SJCRH30 (cell line): Measurements from ENCODE around the gene AAK1. TPM values are rescaled to one million over a fixed set of nuclear protein-coding genes. Genes with fewer than 3 reads are reported as not detected.

Experiments used
- DNase-seq, 2 experiments: peaks; one replicate each; pipeline ENCODE4 v3.0.0-alpha.2; 2015 to 2020
- H3K27ac ChIP-seq: fragments of 250-450 bp; sonication (Bioruptor Pico); 2 replicates; pipeline ENCODE4 v1.5.1; 2020; ENCODE audit warnings: mild to moderate bottlenecking, moderate library complexity
- H3K27me3 ChIP-seq: fragments of 250-450 bp; sonication (Bioruptor Pico); 2 replicates; pipeline ENCODE4 v1.5.1; 2020; ENCODE audit warnings: mild to moderate bottlenecking, moderate library complexity
- H3K36me3 ChIP-seq: fragments of 250-450 bp; sonication (Bioruptor Pico); 2 replicates; pipeline ENCODE4 v1.5.1; 2020; ENCODE audit warnings: mild to moderate bottlenecking, moderate library complexity
- H3K4me1 ChIP-seq: fragments of 250-450 bp; sonication (Bioruptor Pico); 2 replicates; pipeline ENCODE4 v1.5.1; 2020; ENCODE audit warnings: mild to moderate bottlenecking, moderate library complexity
- H3K4me3 ChIP-seq: fragments of 250-450 bp; sonication (Bioruptor Pico); 2 replicates; pipeline ENCODE4 v1.5.1; 2020; ENCODE audit warnings: mild to moderate bottlenecking, moderate library complexity
- H3K9me3 ChIP-seq: fragments of 250-450 bp; sonication (Bioruptor Pico); replicated peaks from 2 replicates; pipeline ENCODE4 v1.5.1; 2020; ENCODE audit warnings: mild to moderate bottlenecking, moderate library complexity
- total RNA-seq: library from RNA; depleted of rRNA; stranded (reverse); fragments of >200 nt; shearing (Covaris generic); gene quantifications from 2 replicates; pipeline ENCODE4 v1.2.3, GENCODE V29; 2014

Gene AAK1
- total RNA-seq, 1 experiment from 2014 or later: 34.8 TPM

DNA sequence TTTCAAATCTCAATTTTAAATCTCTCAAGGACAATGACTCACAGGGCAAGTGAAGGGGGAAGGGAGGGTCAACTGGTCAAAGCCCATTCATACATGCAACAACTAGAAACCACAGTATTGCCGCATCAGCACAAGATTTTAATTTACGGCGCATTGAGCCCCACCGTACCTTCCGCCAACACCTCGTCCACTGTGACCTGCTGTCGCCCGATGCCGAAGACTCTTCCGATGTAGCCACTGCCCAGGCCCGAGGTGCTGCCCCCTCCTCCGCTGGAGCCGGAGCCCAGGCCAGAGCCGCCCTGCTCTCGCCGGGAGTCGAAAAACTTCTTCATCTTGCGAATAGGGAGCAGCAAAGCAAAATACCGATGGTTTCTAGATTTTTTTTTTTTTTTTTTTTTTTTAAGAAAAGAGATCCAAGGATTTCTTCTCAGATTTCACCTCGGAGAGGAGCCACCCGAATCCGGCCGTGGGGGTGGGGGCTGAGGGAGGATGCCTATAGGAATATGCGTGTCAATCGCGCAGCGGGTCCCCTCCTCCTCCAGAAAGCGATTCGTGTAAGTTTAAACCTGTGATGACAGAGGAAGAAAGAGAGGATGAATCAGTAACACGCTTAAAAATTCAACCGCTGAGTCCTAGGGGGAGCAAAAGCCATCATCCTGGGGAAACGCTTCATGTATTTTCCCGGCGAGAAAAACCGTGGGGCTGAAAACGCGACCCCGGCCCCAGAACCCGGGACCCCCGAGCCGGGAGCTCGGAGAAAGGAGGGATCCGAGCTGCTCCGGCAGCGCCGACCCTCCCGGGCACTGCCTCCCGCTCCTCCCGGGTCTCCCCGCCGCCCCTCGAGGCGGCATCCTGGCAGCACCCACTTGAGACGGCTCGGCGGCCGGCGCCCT, 584 bp downstream of the AAK1 start:
- Histone ChIP-seq H3K36me3 (no peaks in the 10 kb centered on the region), H3K9me3 (no peaks in the 10 kb centered on the region), H3K4me1 (peaks cover 6% of the 10 kb centered on the region; the same call in 1 of the 2 replicates), H3K4me3 (peak overlapping the region; percentile 99), H3K27me3 (no peaks in the 10 kb centered on the region), H3K27ac (peak overlapping the region; percentile 87)
- peak; percentile 70 to 74 for DNase-seq

DNA sequence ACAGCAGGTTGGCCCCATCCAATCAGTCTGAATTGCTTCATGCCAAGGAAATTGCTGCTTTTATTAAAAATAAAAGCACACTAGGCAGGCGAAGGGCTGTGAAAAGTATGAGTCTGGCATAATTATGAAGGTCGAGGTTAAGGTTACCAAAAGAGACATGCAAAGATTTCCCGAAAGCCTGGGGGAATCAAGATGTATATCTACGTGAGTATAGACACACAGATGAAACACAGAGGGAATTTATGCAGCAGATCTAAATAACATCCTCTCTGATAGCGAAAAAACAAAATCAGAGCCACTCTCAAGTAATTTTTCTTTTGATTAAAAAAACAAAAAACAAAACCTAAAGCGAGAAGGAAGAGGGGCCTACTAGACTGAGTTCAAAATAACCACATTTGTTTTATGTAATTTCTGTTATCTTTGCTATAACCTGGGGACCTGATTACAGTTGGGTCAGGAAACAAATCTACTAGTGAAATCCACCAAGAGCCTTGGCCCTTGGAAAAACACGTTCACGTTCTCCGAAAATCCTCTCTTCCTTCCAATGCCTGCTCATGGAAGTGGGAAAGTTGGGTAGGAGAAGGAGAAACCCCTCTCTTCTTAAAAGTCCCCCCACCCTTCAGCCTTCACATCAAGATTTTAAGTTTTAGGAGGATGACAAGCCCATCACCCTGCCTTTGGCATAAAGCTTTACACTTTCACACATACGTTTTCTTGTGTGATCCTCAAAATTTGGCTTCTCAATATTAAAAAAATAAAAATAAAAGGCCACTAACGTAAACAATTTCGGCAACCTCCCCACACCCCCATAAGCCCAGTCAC, 1.4 kb downstream of the AAK1 start:
- Histone ChIP-seq H3K9me3 (no peaks in the 10 kb centered on the region), H3K27ac (peak overlapping the region; percentile 87), H3K4me3 (peak overlapping the region; percentile 99), H3K27me3 (no peaks in the 10 kb centered on the region), H3K4me1 (peaks cover 6% of the 10 kb centered on the region; the same call in 1 of the 2 replicates), H3K36me3 (peaks cover 5% of the 10 kb centered on the region; the same call in 1 of the 2 replicates)
- peak in 1 of 2 experiments; percentile 21 for DNase-seq

DNA sequence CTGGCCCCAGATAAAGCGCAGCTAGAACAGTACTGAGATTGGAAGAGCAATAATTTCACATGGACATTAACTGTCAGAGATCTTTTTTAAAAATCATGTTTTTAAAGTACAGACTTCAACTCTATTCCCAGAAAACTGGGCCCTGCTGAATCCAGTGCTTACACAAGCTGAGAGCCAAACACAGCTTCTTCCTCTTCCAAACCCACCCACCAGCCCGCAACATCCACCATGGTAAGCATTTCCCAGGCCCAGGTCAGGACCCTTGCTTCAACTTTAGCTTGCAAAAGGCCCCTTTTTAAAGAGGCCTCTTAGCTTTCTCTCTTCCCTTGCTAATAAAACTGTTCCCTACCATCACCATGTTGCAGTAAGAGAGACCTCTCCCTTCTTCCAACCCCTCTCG, 2.1 kb downstream of the AAK1 start:
- no peak overlapping the region for H3K27ac ChIP-seq
- H3K4me1 ChIP-seq: peaks cover 6% of the 10 kb centered on the region; the same call in 1 of the 2 replicates
- DNase-seq: no peak

DNA sequence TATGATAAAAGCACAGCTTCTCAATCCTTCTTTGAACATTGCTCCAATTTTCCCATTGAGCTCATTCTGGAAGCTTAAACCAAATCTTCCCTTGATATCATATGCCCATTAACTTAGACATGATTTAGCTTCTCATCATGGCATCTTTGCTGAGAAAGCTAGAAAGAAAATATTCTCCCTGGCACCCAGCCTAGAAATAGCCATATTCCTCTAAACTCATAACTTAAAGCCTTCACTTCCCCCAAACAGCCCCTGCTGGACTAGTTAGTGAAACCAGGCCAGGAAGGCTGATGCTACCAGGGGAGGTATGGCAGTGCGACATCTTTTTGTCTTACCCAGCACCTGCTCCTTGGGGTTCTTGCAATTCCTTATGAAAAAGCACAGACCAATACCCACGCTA, 4.3 kb downstream of the AAK1 start:
- DNase-seq: no peak
- no peak overlapping the region for H3K27ac ChIP-seq
- peaks cover 8% of the 10 kb centered on the region; the same call in 1 of the 2 replicates for H3K36me3 ChIP-seq

More for the DNA sequence above, 2.1 kb downstream of the AAK1 start:
- H3K9me3 ChIP-seq: no peaks in the 10 kb centered on the region
- peaks cover 8% of the 10 kb centered on the region; the same call in 1 of the 2 replicates for H3K36me3 ChIP-seq
- peak overlapping the region; percentile 99 for H3K4me3 ChIP-seq
- H3K27me3 ChIP-seq: no peaks in the 10 kb centered on the region

DNA sequence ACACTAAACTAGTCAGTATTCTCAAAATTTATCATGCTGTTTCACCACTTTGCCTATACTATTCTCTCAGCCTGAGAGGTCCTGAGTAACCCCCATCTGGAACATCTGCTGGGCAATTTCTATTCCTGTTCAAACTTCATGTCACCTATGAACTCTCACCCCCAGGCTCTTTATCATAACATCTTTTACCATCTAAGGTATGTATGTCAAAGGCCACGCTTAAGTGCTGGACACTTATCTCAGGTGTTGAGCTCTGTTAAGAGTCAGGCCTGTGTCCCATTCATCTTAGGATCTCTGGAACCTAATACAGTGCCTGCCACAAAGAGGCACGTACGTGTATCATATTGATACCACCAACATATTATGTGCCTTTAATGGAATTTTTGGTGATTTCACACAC, 4.9 kb downstream of the AAK1 start:
- no peak for DNase-seq
- peaks cover 8% of the 10 kb centered on the region; the same call in 1 of the 2 replicates for H3K36me3 ChIP-seq
- no peaks in the 10 kb centered on the region for H3K27me3 ChIP-seq
- H3K9me3 ChIP-seq: no peaks in the 10 kb centered on the region
- no peak overlapping the region for H3K4me3 ChIP-seq
- H3K27ac ChIP-seq: no peak overlapping the region
- H3K4me1 ChIP-seq: peaks cover 6% of the 10 kb centered on the region; the same call in 1 of the 2 replicates

More for the DNA sequence above, 4.3 kb downstream of the AAK1 start:
- Histone ChIP-seq H3K9me3 (no peaks in the 10 kb centered on the region), H3K27me3 (no peaks in the 10 kb centered on the region), H3K4me1 (peaks cover 6% of the 10 kb centered on the region; the same call in 1 of the 2 replicates), H3K4me3 (no peak overlapping the region)

DNA sequence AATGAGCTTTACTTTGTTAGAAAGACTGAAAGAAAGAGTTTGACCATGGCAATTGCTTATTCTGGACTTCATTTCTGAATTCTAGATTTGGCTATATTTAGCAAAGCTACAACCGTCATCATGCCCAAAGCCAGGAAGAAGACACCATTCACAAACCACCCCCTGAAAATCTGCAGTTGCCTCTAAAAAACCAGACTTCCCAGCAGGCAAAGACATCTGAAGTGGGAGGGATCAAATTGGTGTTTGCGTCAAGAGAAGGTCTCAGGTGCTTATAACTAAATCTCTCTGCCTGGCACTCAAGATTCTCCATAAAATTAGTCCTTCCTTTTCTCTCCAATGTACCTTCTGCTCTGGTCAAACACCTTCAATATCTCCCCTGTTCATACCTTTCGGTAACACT, 5.6 kb downstream of the AAK1 start:
- Histone ChIP-seq H3K27ac (no peak overlapping the region), H3K36me3 (peaks cover 8% of the 10 kb centered on the region; the same call in 1 of the 2 replicates)

DNA sequence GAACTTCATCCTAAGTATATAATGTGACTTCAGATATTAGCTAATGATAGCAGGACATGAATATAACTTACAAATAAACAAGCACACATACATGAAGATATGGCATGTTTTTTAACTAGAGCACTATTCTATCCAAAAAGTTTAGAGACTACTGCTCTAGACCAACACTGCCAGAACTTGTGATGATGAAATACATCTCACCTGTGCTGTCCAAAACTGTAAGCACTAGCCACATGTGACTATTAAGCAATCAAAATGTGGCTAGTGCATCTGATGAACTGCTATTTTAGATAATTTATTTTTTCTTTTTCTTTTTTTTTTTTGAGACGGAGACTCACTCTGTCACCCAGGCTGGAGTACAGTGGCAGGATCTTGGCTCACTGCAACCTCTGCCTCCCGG, 7.1 kb downstream of the AAK1 start:
- H3K36me3 ChIP-seq: peaks cover 8% of the 10 kb centered on the region; the same call in 1 of the 2 replicates
- no peaks in the 10 kb centered on the region for H3K4me1 ChIP-seq
- DNase-seq: no peak
- H3K27me3 ChIP-seq: no peaks in the 10 kb centered on the region
- H3K9me3 ChIP-seq: no peaks in the 10 kb centered on the region
- H3K4me3 ChIP-seq: no peak overlapping the region
- no peak overlapping the region for H3K27ac ChIP-seq

More for the DNA sequence above, 5.6 kb downstream of the AAK1 start:
- peaks cover 6% of the 10 kb centered on the region; the same call in 1 of the 2 replicates for H3K4me1 ChIP-seq
- no peaks in the 10 kb centered on the region for H3K9me3 ChIP-seq
- H3K27me3 ChIP-seq: no peaks in the 10 kb centered on the region
- no peak for DNase-seq
- no peak overlapping the region for H3K4me3 ChIP-seq

DNA sequence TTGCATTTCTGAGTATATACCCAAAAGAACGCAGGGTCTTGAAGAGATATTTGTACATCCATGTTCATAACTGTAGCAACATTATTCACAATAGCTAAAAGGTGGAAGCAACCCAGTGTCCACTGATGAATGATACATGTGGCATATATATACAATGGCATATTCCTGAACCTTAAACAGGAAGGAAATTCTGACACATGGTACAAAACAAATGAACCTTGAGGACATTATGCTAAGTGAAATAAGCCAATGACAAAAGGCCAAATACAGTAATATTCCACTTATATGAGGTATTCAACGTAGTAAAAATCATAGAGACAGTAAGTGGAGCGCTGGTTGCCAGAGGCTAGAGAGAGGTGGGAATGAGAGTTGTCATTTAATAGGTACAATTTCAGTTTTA, 8.1 kb downstream of the AAK1 start:
- Histone ChIP-seq H3K9me3 (no peaks in the 10 kb centered on the region), H3K27me3 (no peaks in the 10 kb centered on the region), H3K36me3 (peaks cover 8% of the 10 kb centered on the region; the same call in 1 of the 2 replicates)

DNA sequence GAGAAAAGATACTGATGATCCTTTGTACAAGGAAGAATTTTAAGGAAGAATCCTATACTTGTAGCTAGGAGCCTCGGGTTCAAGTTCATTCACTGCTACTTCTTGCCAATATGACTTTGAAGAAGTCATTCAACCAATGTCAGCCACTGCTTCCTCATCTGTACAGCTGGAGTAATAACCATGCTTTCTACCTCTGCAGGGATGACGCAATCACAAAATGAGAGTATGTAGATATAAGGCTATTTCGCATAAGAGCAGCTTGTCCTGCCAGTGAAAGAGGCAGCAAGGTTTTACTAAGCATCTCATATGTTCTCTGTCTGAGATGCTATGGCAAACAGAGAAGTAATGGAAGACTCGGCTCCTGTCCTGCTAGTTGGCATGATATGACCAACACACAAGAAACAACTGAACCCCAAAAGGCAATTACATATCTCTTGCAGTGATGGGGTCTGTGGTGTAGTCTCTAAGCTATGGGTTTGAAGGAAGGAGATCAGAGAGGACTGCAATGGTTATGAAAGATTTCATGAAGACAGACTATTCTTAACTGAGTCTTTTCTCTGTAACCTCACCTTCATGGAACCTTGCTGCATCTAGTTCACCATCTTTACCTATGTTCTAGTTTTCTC, 9.2 kb downstream of the AAK1 start:
- Histone ChIP-seq H3K4me1 (no peaks in the 10 kb centered on the region), H3K27ac (no peak overlapping the region), H3K36me3 (peaks cover 8% of the 10 kb centered on the region; the same call in 1 of the 2 replicates), H3K9me3 (no peaks in the 10 kb centered on the region), H3K4me3 (no peak overlapping the region), H3K27me3 (no peaks in the 10 kb centered on the region)
- DNase-seq: no peak

More for the DNA sequence above, 8.1 kb downstream of the AAK1 start:
- H3K27ac ChIP-seq: no peak overlapping the region
- no peak for DNase-seq
- no peak overlapping the region for H3K4me3 ChIP-seq
- no peaks in the 10 kb centered on the region for H3K4me1 ChIP-seq

DNA sequence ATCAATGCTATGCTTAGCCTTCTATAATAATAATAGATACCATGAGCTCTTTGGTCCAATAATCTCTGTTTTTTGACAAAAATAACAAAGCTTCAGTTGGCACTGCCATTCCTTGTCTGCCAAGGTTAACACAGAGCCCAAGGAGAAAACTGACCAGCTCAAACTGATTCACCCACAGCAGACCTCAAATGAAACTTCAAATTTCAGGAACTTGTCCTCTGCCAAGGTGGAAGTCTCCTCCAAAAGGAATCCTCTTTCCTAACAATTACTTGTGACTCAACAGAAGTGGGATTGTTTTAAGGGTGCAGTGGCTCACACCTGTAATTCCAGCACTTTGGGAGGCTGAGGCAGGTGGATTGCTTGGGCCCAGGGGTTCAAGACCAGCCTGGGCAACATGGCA, 12.1 kb downstream of the AAK1 start:
- Histone ChIP-seq H3K27ac (no peak overlapping the region), H3K9me3 (no peaks in the 10 kb centered on the region), H3K4me3 (no peak overlapping the region), H3K36me3 (peaks cover 2% of the 10 kb centered on the region; the same call in 1 of the 2 replicates), H3K27me3 (no peaks in the 10 kb centered on the region), H3K4me1 (no peaks in the 10 kb centered on the region)
- no peak for DNase-seq

DNA sequence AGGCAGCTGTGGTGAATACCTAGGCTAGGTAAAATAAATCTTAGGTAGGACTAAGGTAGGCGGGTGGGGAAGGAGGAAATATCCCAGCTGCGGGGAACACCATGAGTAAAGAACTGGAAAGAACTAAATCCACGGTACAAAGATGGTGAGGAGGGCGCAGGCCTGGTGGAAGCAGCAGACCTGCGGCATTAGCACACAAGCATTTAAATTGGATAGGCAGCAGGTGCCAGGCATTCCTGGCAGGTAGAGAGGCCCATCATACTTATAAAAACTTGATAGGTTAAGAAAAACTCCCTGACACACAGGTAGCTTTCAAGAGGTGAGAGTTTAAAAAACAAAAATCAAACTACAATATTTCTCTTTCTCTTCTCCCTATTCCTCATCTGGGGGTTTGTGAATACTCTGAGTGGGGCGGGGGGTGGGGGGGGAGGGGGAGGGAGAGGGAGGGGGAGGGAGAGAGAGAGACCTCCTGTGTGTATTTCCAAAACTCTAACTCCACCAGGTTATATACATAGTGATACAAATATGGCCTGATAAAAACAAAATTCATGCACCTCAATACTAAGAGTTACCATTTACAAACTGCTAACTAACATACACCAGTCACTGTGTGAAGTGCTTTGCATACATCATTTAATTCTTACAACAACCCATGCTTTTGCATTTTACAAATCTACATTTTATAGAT, 13.5 kb downstream of the AAK1 start:
- peaks cover 5% of the 10 kb centered on the region; the same call in 1 of the 2 replicates for H3K36me3 ChIP-seq
- H3K27ac ChIP-seq: no peak overlapping the region
- no peaks in the 10 kb centered on the region for H3K9me3 ChIP-seq
- H3K4me1 ChIP-seq: no peaks in the 10 kb centered on the region
- H3K27me3 ChIP-seq: no peaks in the 10 kb centered on the region
- H3K4me3 ChIP-seq: no peak overlapping the region
- no peak for DNase-seq

DNA sequence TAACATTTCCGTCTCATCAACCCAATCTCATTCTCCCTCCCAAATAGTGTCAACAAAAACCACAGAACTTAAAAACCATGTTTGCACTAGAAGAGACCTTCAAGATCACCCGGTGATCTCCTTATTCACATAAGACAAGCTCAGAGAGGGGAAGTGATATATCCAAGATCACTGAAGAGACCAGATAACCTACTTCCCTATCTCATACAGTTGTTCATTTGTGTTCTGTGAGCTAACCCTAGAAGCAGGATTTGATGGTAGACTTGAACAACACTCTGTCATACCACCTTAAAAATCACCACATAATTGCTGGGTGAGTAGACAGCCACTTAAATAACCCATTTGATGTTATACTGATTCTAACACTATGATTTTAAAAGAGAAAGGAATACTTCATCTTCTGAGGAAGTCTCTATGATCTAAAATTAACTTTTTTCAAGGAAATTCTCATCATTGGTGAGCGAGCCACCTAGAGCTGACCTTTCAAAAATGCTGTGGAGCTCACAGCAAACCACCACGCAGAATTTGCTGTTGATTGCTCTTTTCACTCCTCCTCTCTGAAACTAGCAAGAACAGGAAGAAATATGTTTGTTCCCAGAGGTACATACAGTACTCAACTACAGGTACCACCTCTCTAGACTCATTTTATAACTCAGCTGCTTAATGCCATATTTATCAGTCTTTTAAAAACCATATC, 15.1 kb downstream of the AAK1 start:
- Histone ChIP-seq H3K9me3 (no peaks in the 10 kb centered on the region; the same call in 1 of the 2 replicates), H3K27ac (no peak overlapping the region), H3K4me1 (no peaks in the 10 kb centered on the region), H3K4me3 (no peak overlapping the region), H3K27me3 (no peaks in the 10 kb centered on the region), H3K36me3 (peaks cover 5% of the 10 kb centered on the region; the same call in 1 of the 2 replicates)
- no peak for DNase-seq

DNA sequence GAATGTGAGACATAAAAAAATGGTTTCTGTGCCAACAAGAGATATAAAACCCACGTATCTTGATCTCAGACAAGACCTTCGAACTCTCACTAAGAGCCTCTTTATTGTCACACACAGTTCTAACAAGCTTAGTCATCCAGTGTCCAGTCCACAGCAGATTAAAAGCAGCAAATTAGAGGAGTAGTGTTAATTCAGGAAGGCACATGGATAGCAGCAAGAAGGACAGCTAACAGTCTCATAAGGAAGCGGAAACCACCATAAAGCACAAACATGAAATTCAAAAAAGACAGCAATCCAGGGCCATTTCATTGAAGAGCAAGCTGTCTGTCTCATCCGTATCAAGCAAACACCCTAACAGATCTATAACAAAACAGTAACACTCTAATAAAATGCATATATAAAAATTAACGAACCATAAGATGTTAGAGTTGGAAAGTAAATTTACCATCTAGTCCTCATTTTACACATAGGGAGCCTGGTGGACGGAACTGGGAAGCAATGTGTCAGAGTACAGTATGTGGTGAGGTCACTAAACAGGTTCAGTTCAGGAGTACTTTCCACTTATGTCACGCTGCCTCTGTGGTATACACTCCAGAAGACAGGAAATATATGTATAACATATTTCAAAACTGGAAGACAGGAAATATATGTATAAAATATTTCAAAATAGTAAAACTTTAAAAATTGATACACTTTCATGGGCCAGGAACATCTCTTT, 18.3 kb downstream of the AAK1 start:
- Histone ChIP-seq H3K4me3 (no peak overlapping the region), H3K27me3 (no peaks in the 10 kb centered on the region), H3K36me3 (peaks cover 5% of the 10 kb centered on the region; the same call in 1 of the 2 replicates), H3K4me1 (no peaks in the 10 kb centered on the region), H3K9me3 (no peaks in the 10 kb centered on the region; the same call in 1 of the 2 replicates), H3K27ac (no peak overlapping the region)
- DNase-seq: no peak
